ENCODE results near the gene WDR74. TPM values are rescaled to one million over a fixed set of nuclear protein-coding genes. Genes with fewer than 3 reads are reported as not detected.

WDR74 gene
- total and polyA plus RNA-seq, 2 donors (not counting 1 experiment from before 2014, with no cell fraction given), result 14.8 to 86.9 TPM

Other genes with a start within 250 kb of the WDR74 start
- gene TUT1, start 248.1 kb downstream of the WDR74 start, total RNA-seq, result 6.9 and 7.8 TPM in 2 replicates
- gene TUT1, start 248.1 kb downstream of the WDR74 start, polyA plus RNA-seq, result 5.5 and 6.8 TPM in 2 replicates
- 117 and 124 TPM in 2 replicates for gene MTA2, start 237.7 kb downstream of the WDR74 start, total RNA-seq
- 31.4 and 33.6 TPM in 2 replicates for gene MTA2, start 237.7 kb downstream of the WDR74 start, polyA plus RNA-seq
- gene EML3, start 226.8 kb downstream of the WDR74 start, total RNA-seq, result 17.5 and 20.5 TPM in 2 replicates
- gene EML3, start 226.8 kb downstream of the WDR74 start, polyA plus RNA-seq, result 17.8 and 22.6 TPM in 2 replicates
- 8.5 and 9.9 TPM in 2 replicates for gene ROM1, start 226.3 kb downstream of the WDR74 start, total RNA-seq
- 1.7 and 3.0 TPM in 2 replicates for gene ROM1, start 226.3 kb downstream of the WDR74 start, polyA plus RNA-seq
- gene B3GAT3, start 217.6 kb downstream of the WDR74 start, total RNA-seq, result 29.1 and 30.8 TPM in 2 replicates
- 15.9 and 17.6 TPM in 2 replicates for gene B3GAT3, start 217.6 kb downstream of the WDR74 start, polyA plus RNA-seq
- 167 and 279 TPM in 2 replicates for gene GANAB, start 193.0 kb downstream of the WDR74 start, total RNA-seq
- gene GANAB, start 193.0 kb downstream of the WDR74 start, polyA plus RNA-seq, result 328 and 368 TPM in 2 replicates
- 16.4 and 16.7 TPM in 2 replicates for gene INTS5, start 186.3 kb downstream of the WDR74 start, total RNA-seq
- gene INTS5, start 186.3 kb downstream of the WDR74 start, polyA plus RNA-seq, result 9.4 and 13.2 TPM in 2 replicates
- gene C11orf98, start 174.4 kb downstream of the WDR74 start, total RNA-seq, result 25.4 and 33.4 TPM in 2 replicates
- 38.2 and 64.8 TPM in 2 replicates for gene C11orf98, start 174.4 kb downstream of the WDR74 start, polyA plus RNA-seq
- gene CSKMT, start 174.3 kb downstream of the WDR74 start, total RNA-seq, result 8.4 and 9.8 TPM in 2 replicates
- 2.6 and 2.9 TPM in 2 replicates for gene CSKMT, start 174.3 kb downstream of the WDR74 start, polyA plus RNA-seq
- gene UQCC3, start 167.9 kb downstream of the WDR74 start, total RNA-seq, result 12.1 and 14.0 TPM in 2 replicates
- gene UQCC3, start 167.9 kb downstream of the WDR74 start, polyA plus RNA-seq, result 4.7 and 7.3 TPM in 2 replicates
- gene LBHD1, start 167.3 kb downstream of the WDR74 start, total RNA-seq, result 3.6 and 4.5 TPM in 2 replicates
- 3.1 and 3.4 TPM in 2 replicates for gene LBHD1, start 167.3 kb downstream of the WDR74 start, polyA plus RNA-seq
- 143 and 229 TPM in 2 replicates for gene UBXN1, start 160.5 kb downstream of the WDR74 start, total RNA-seq
- 76.4 and 88.6 TPM in 2 replicates for gene UBXN1, start 160.5 kb downstream of the WDR74 start, polyA plus RNA-seq
- gene LRRN4CL, start 150.1 kb downstream of the WDR74 start, total RNA-seq, result 13.4 and 31.5 TPM in 2 replicates
- 7.9 and 12.7 TPM in 2 replicates for gene LRRN4CL, start 150.1 kb downstream of the WDR74 start, polyA plus RNA-seq
- gene BSCL2, start 132.2 kb downstream of the WDR74 start, total RNA-seq, result 37.8 and 62.1 TPM in 2 replicates
- 35.5 and 54.0 TPM in 2 replicates for gene BSCL2, start 132.2 kb downstream of the WDR74 start, polyA plus RNA-seq
- gene GNG3, start 131.9 kb downstream of the WDR74 start, total RNA-seq, result not detected in 2 replicates
- gene GNG3, start 131.9 kb downstream of the WDR74 start, polyA plus RNA-seq, result 0.07 TPM in 1 of 2 replicates, not detected in the other
- gene HNRNPUL2, start 112.1 kb downstream of the WDR74 start, total RNA-seq, result 9.2 and 14.5 TPM in 2 replicates
- gene HNRNPUL2, start 112.1 kb downstream of the WDR74 start, polyA plus RNA-seq, result 18.8 and 26.4 TPM in 2 replicates
- 32.4 and 44.4 TPM in 2 replicates for gene TTC9C, start 111.1 kb downstream of the WDR74 start, total RNA-seq
- 26.1 and 27.3 TPM in 2 replicates for gene TTC9C, start 111.1 kb downstream of the WDR74 start, polyA plus RNA-seq
- 13.4 and 14.4 TPM in 2 replicates for gene ZBTB3, start 85.4 kb downstream of the WDR74 start, total RNA-seq
- 6.2 and 6.8 TPM in 2 replicates for gene ZBTB3, start 85.4 kb downstream of the WDR74 start, polyA plus RNA-seq
- gene POLR2G, start 78.0 kb downstream of the WDR74 start, total RNA-seq, result 68.8 and 80.6 TPM in 2 replicates
- gene POLR2G, start 78.0 kb downstream of the WDR74 start, polyA plus RNA-seq, result 216 and 228 TPM in 2 replicates
- gene TAF6L, start 68.2 kb downstream of the WDR74 start, total RNA-seq, result 16.7 and 18.8 TPM in 2 replicates
- 10.0 and 12.7 TPM in 2 replicates for gene TAF6L, start 68.2 kb downstream of the WDR74 start, polyA plus RNA-seq
- gene TMEM179B, start 52.2 kb downstream of the WDR74 start, total RNA-seq, result 27.5 and 41.9 TPM in 2 replicates
- 64.8 and 69.5 TPM in 2 replicates for gene TMEM179B, start 52.2 kb downstream of the WDR74 start, polyA plus RNA-seq
- 11.7 and 16.4 TPM in 2 replicates for gene TMEM223, start 47.6 kb downstream of the WDR74 start, total RNA-seq
- 14.4 and 15.4 TPM in 2 replicates for gene TMEM223, start 47.6 kb downstream of the WDR74 start, polyA plus RNA-seq
- gene NXF1, start 34.1 kb downstream of the WDR74 start, total RNA-seq, result 14.9 and 17.2 TPM in 2 replicates
- 27.8 and 43.7 TPM in 2 replicates for gene NXF1, start 34.1 kb downstream of the WDR74 start, polyA plus RNA-seq
- 40.3 and 44.9 TPM in 2 replicates for gene STX5, start 7.5 kb downstream of the WDR74 start, total RNA-seq
- 48.7 and 48.9 TPM in 2 replicates for gene STX5, start 7.5 kb downstream of the WDR74 start, polyA plus RNA-seq
- gene TEX54, start 6.7 kb downstream of the WDR74 start, total RNA-seq, result not detected in 2 replicates
- not detected in 2 replicates for gene TEX54, start 6.7 kb downstream of the WDR74 start, polyA plus RNA-seq
- gene SLC3A2, start 41.3 kb upstream of the WDR74 start, total RNA-seq, result 344 and 441 TPM in 2 replicates
- 91.2 and 132 TPM in 2 replicates for gene SLC3A2, start 41.3 kb upstream of the WDR74 start, polyA plus RNA-seq
- not detected in 2 replicates for gene CHRM1, start 81.8 kb upstream of the WDR74 start, total RNA-seq
- gene CHRM1, start 81.8 kb upstream of the WDR74 start, polyA plus RNA-seq, result not detected in 2 replicates
- gene SLC22A6, start 145.4 kb upstream of the WDR74 start, total RNA-seq, result not detected in 2 replicates
- not detected in 2 replicates for gene SLC22A6, start 145.4 kb upstream of the WDR74 start, polyA plus RNA-seq
- gene SLC22A8, start 176.3 kb upstream of the WDR74 start, total RNA-seq, result not detected in 2 replicates
- gene SLC22A8, start 176.3 kb upstream of the WDR74 start, polyA plus RNA-seq, result not detected in 2 replicates

Data from fibroblast of lung (primary cell).